PC-3 (cell line): ENCODE data around the gene DDAH2. TPM values are rescaled to one million over a fixed set of nuclear protein-coding genes. Genes with fewer than 3 reads are reported as not detected.

Experiments
- ATAC-seq: fragments of 200-7000 bp; cut with Tn5 transposase; 2 replicates; pipeline ENCODE4 v1.9.1; 2020; ENCODE audit warnings: mild to moderate bottlenecking, moderate library complexity
- BruUV-seq: library from RNA; stranded (reverse); fragments of 400-500 nt; replicated peaks from 2 replicates; lab custom pipeline; 2021; lab: Mats Ljungman, UMichigan
- CTCF ChIA-PET: fragments of 300-600 bp; sonication (Branson Sonifier 250); formaldehyde crosslinking; loops from one replicate; lab custom pipeline; 2022; ENCODE audit warnings: antibody characterized with exemption; lab: Charles Lee
- POLR2A ChIA-PET: fragments of 300-600 bp; sonication (Branson Sonifier 250); formaldehyde crosslinking; loops from one replicate; lab custom pipeline; 2022; ENCODE audit warnings: antibody characterized with exemption; ENCODE audit not compliant: unreplicated experiment; lab: Charles Lee
- DNase-seq: peaks from one replicate; pipeline ENCODE4 v3.0.0-alpha.2; 2015
- H2AFZ ChIP-seq: fragments of 300-600 bp; sonication (generic); 2 replicates; pipeline ENCODE4 v1.6.0; 2016; ENCODE audit warnings: antibody characterized with exemption, low read length
- H3F3A ChIP-seq: fragments of 300-600 bp; sonication (generic); one replicate; pipeline ENCODE4 v1.6.0; 2017; ENCODE audit warnings: antibody characterized with exemption, low read length, control low read depth, mild to moderate bottlenecking; ENCODE audit not compliant: unreplicated experiment
- H3K27ac ChIP-seq: fragments of 300-600 bp; sonication (generic); 2 replicates; pipeline ENCODE4 v1.5.1; 2016; ENCODE audit warnings: mild to moderate bottlenecking, low read length
- H3K27me3 ChIP-seq: fragments of 300-600 bp; sonication (generic); 2 replicates; pipeline ENCODE4 v1.6.1; 2016; ENCODE audit warnings: low read length, mixed read lengths
- H3K36me3 ChIP-seq: fragments of 300-600 bp; sonication (generic); 2 replicates; pipeline ENCODE4 v1.6.1; 2016; ENCODE audit warnings: low read depth, mixed run types, low read length, mixed read lengths
- H3K4me1 ChIP-seq: fragments of 300-600 bp; sonication (generic); 2 replicates; pipeline ENCODE4 v1.5.1; 2016; ENCODE audit warnings: low read length; ENCODE audit not compliant: insufficient read depth
- H3K4me2 ChIP-seq: fragments of 300-600 bp; sonication (generic); 2 replicates; pipeline ENCODE4 v1.6.0; 2016; ENCODE audit warnings: low read length
- H3K4me3 ChIP-seq: fragments of 300-600 bp; sonication (generic); 2 replicates; pipeline ENCODE4 v1.5.1; 2016; ENCODE audit warnings: mild to moderate bottlenecking, low read length, mixed read lengths
- H3K79me2 ChIP-seq: fragments of 300-600 bp; sonication (generic); 2 replicates; pipeline ENCODE4 v1.6.1; 2017; ENCODE audit warnings: low read length, mixed read lengths
- H3K9ac ChIP-seq: fragments of 300-600 bp; sonication (generic); 2 replicates; pipeline ENCODE4 v1.6.0; 2016; ENCODE audit warnings: mild to moderate bottlenecking, low read length
- H3K9me2 ChIP-seq: fragments of 300-600 bp; sonication (generic); replicated peaks from 2 replicates; pipeline ENCODE4 v1.6.1; 2016; ENCODE audit warnings: mixed run types, low read length, mixed read lengths
- H3K9me3 ChIP-seq: fragments of 300-600 bp; sonication (generic); 2 replicates; pipeline ENCODE4 v1.6.1; 2016; ENCODE audit warnings: low read length, mixed read lengths
- H4K20me1 ChIP-seq: fragments of 300-600 bp; sonication (generic); 2 replicates; pipeline ENCODE4 v1.6.1; 2016; ENCODE audit warnings: low read length, mixed read lengths
- CTCF ChIP-seq: fragments of 300-600 bp; sonication (generic); conservative IDR thresholded peaks from 2 replicates; pipeline ENCODE4 v1.5.1; 2017; ENCODE audit warnings: antibody characterized with exemption, low read depth, mild to moderate bottlenecking, low read length
- EZH2 ChIP-seq: fragments of 300-600 bp; sonication (generic); IDR thresholded peaks from one replicate; pipeline ENCODE4 v1.6.1; 2017; ENCODE audit warnings: antibody characterized with exemption, mild to moderate bottlenecking, low read length; ENCODE audit not compliant: unreplicated experiment
- EZH2phosphoT487 ChIP-seq: fragments of 300-600 bp; sonication (generic); IDR thresholded peaks from 2 replicates; pipeline ENCODE4 v1.6.1; 2018; ENCODE audit warnings: mild to moderate bottlenecking, antibody characterized with exemption, low read length, borderline replicate concordance
- intact Hi-C: fragments of 100-400 bp; cut with micrococcal nuclease; formaldehyde crosslinking; loops from 2 replicates; pipeline ENCODE4 v1.9.0; 2023
- total RNA-seq: library from RNA; depleted of rRNA; stranded (reverse); fragments of >200 nt; gene quantifications from 2 replicates; pipeline ENCODE4 v1.2.3, GENCODE V29; 2014

Gene DDAH2
- total RNA-seq, 1 experiment from 2014 or later = 65.5 TPM

GRCh38 chr6:31730631-31731086 lies 1.6 kb upstream of the DDAH2 start:
- intact Hi-C loops = no loop called here
- CTCF ChIA-PET = interaction anchor here (0.6 to 1.5 kb wide), 3 partner anchors 22 to 48 kb away, joined by 3 to 7 read pairs (median 4); no protein-coding TSS in a partner anchor
- DNase-seq (no peak), ATAC-seq (no peak)
- peak overlapping the region; percentile 77; the same call in 1 of the 2 replicates for H3K4me3 ChIP-seq
- no peaks in the 10 kb centered on the region for H3K9me3 ChIP-seq
- H2AFZ ChIP-seq = no peak overlapping the region
- no TSS peak for BruUV-seq
- H3K79me2 ChIP-seq = peaks cover 27% of the 10 kb centered on the region
- H3K9ac ChIP-seq = no peak overlapping the region
- peak overlapping the region; percentile 89; the same call in 1 of the 2 replicates for H3K4me2 ChIP-seq
- POLR2A ChIA-PET = interaction anchor here (0.5 to 0.6 kb wide), 3 partner anchors 62 to 1587 kb away, joined by 3 to 5 read pairs (median 4); partner anchors contain the start of gene ZBTB22
- H3K27me3 ChIP-seq = no peaks in the 10 kb centered on the region
- peaks cover 4% of the 10 kb centered on the region for H3F3A ChIP-seq
- H3K4me1 ChIP-seq = peaks cover 12% of the 10 kb centered on the region
- peaks cover 35% of the 10 kb centered on the region for H3K36me3 ChIP-seq
- H3K9me2 ChIP-seq = no peaks in the 10 kb centered on the region
- TF ChIP-seq CTCF = no peak
- TF ChIP-seq EZH2phosphoT487 = no peak
- TF ChIP-seq EZH2 = no peak
- H4K20me1 ChIP-seq = peaks cover 13% of the 10 kb centered on the region
- no peak overlapping the region for H3K27ac ChIP-seq

- peaks cover 4% of the 10 kb centered on the region for H3F3A ChIP-seq
- peak overlapping the region; percentile 30 for H3K27ac ChIP-seq
- peaks cover 12% of the 10 kb centered on the region for H3K4me1 ChIP-seq
- H2AFZ ChIP-seq = peak overlapping the region; percentile 76
- no peaks in the 10 kb centered on the region for H3K9me2 ChIP-seq
- peak; percentile 72 for ATAC-seq
- peaks cover 13% of the 10 kb centered on the region for H4K20me1 ChIP-seq
- H3K36me3 ChIP-seq = peaks cover 35% of the 10 kb centered on the region
- DNase-seq = peak; percentile 79
- peak overlapping the region; percentile 77 for H3K4me3 ChIP-seq
- peak overlapping the region; percentile 58 for H3K9ac ChIP-seq
- H3K27me3 ChIP-seq = no peaks in the 10 kb centered on the region
- no TSS peak for BruUV-seq
- peak overlapping the region; percentile 89 for H3K4me2 ChIP-seq
- ChIA-PET POLR2A (interaction anchor here (0.5 to 0.7 kb wide), 5 partner anchors 22 to 1588 kb away, joined by 3 to 5 read pairs (median 3); partner anchors contain the start of gene ZBTB22), CTCF (interaction anchor here (0.6 to 1.5 kb wide), 3 partner anchors 23 to 48 kb away, joined by 3 to 7 read pairs (median 4); no protein-coding TSS in a partner anchor)
- no peak for TF ChIP-seq EZH2phosphoT487
- TF ChIP-seq EZH2 = no peak
- TF ChIP-seq CTCF = no peak
- peaks cover 22% of the 10 kb centered on the region for H3K79me2 ChIP-seq
- intact Hi-C loops = loop anchor here (1.0 kb wide), 1 partner anchor 39 kb away; no protein-coding TSS in a partner anchor
- H3K9me3 ChIP-seq = no peaks in the 10 kb centered on the region
These were observed 1.0 kb upstream of the DDAH2 start for GRCh38 chr6:31729979-31730630.
